IPS DF 4.7 (cell line): Measurements from ENCODE around the gene PRSS38.
"Not testable (repeated sequence)": the region's sequence is repeated elsewhere in the genome, so short reads cannot be mapped to it uniquely, and the experiment has no call there.

ENCODE experiments used
- DNase-seq: peaks from one replicate; pipeline ENCODE4 v3.0.0-alpha.2; 2013; ENCODE audit warnings: low spot score; ENCODE audit errors: extremely low read depth

PRSS38 gene

GRCh38 chr1:227844320-227845146, 29.1 kb downstream of the PRSS38 start:
- no peak for DNase-seq

- no peak for DNase-seq
These were observed 29.6 kb downstream of the PRSS38 start for GRCh38 chr1:227845147-227845458.

DNA sequence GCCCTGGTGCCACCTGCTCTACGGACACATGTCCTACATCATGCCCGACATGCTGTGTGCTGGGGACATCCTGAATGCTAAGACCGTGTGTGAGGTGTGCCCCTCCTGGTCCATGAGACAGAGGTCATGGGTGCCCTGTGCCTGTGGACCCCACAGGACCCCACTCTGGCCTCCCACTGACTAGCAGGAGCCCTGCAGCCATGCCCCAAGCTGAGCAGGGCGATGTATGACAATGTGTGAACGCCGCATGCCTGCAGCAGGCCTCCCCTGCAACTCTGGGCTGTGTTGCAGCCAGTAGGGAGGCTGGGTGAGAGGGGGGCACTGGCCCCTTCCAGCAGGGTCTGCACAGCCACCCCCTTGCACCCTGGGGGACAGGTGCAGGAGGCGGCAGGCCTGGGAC, 30.0 kb downstream of the PRSS38 start:
- DNase-seq: no peak

- DNase-seq: no peak
These were observed 30.9 kb downstream of the PRSS38 start for GRCh38 chr1:227846265-227846858.

- not testable (repeated sequence) for DNase-seq
These were observed 31.6 kb downstream of the PRSS38 start for GRCh38 chr1:227847046-227847445.

DNA sequence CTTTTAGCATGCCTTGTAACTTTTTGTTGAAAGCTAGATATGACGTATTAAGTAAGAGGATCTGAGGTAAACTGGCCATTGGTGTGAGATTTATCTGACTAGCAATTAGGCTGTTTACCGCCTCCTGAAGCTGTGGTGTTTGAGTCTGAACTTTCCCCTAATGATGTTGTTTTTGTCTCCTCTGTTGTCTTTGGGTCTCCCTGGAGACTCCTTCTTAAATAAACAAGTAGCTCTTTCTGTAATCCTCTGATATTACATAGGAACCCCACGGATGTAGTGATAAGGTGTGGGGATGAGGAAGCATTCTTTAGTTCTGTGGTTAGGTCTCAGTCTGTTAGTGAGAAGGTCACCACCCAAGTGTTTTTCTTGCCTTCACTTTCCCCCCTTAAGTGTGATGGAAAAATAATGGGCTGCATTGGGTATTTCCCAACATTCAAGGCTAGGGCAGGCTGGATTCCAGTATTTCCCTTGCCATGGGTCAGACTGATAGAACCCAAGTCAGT, 33.0 kb downstream of the PRSS38 start:
- DNase-seq: no peak

DNA sequence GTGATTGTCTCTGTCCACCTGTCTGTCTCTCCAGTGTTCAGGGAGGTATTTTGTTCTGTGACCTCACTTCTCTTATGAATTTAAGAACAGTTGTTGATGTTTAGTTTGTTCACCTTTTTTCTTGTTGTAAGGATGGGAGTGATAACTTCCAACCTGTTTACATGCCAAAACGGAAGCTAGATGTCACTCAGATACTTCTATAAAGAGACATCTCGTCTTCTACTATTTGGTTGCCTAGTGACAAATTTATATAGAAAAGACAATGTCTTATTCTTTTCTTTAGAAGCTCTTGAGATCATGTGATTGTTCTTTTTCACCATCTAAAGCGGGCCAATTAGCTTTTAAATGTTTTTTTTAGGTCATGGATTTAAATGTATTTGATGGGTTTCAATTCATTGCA, 33.8 kb downstream of the PRSS38 start:
- DNase-seq: no peak

DNA sequence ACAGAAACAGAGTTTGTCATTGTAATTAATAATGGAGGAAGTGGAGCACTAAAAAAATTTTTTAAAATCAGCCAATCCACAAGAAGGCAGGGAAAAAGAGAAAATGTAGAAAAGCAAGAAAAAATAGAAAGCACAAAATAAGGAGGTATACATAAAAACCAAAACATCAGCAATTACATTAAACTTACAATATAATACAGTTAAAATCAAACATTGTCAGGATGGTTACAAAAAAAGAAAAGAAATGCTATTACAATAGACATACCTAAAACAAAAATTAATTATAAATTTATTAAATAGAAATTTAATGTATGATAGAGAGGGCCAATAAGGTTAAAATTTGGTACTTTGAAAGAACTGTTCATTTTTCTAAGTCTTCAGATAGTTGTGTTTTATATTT, 38.7 kb downstream of the PRSS38 start:
- DNase-seq: no peak

GRCh38 chr1:227855687-227856086, 40.2 kb downstream of the PRSS38 start:
- no peak for DNase-seq

DNA sequence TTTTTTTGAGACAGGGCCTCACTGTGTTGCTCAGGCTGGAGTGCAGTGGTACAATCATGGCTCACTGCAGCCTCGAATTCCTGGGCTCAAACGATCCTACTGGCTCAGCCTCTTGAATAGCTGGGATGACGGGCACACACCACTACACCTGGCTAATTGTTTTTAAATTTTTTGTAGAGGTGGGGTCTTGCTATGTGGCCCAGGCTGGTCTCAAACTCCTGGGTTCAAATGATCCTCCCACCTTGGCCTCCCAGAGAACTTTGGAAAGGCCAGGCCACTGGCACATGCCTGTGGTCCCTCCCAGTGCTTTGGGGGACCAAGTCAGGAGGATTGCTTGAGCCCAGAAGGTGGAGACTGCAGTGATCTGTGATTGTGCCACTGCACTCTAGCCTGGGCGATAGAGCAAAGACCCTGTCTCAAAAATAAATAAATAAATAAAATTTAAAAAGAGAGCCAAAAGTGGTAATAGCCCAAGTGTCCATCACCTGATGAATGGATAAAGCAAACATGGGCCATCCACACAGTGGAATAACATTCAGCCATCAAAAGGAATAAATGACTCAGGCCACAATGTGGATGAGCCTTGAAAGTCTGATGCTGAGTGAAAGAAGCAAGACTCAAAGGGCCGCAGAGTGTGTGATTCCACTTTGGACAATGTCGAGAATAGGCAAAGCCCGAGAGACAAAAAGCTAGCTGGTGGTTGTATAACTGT, 40.8 kb downstream of the PRSS38 start:
- DNase-seq: no peak

- DNase-seq: no peak
These were observed 49.4 kb downstream of the PRSS38 start for GRCh38 chr1:227864882-227865281.

GRCh38 chr1:227869279-227869842, 53.9 kb downstream of the PRSS38 start:
- DNase-seq: no peak

DNA sequence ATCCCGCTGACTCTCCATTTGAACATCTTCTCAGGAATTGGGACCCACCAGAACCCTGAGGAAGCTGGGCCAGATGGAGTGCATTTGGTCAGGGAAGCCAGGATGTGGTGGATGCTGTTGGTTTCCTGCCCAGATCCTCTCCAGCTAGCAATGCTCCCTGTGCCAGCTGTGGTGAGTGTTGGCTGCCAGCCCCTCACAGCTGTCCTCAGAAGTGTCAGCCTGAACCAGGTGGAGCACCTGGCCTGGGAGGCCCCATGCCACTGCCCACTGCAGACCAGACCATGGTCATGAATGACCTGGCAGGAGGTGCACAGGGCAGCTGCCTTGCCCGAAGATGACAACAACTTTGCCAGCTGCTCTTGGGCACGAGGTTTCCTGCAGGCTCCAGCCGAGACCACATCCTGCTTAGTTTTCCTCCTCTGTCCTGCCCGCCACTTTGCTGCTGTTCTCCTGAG, 54.4 kb downstream of the PRSS38 start:
- no peak for DNase-seq

- DNase-seq: no peak
These were observed 54.9 kb downstream of the PRSS38 start for GRCh38 chr1:227870366-227870765.

DNA sequence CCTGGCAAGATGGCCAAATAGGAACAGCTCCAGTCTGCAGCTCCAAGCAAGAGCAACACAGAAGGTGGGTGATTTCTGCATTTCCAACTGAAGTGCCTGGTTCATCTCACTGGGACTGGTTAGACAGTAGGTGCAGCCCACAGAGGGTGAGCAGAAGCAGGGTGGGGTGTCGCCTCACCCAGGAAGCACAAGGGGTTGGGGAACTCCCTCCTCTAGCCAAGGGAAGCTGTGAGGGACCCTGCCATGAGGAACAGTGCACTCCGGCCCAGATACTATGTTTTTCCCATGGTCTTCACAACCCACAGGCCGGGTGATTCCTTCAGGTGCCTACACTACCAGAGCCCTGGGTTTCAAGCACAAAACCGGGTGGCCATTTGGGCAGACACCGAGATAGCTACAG, 56.4 kb downstream of the PRSS38 start:
- DNase-seq: not testable (repeated sequence)

DNA sequence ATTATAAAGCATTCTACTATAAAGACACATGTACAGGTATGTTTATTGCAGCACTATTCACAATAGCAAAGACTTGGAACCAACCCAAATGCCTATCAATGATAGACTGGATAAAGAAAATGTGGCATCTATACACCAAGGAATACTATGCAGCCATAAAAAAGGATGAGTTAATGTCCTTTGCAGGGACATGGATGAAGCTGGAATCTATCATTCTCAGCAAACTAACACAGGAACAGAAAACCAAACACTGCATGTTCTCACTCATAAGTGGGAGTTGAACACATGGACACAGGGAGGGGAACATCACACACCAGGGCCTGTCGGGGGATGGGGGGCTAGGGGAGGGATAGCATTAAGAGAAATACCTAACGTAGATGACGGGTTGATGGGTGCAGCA, 62.3 kb downstream of the PRSS38 start:
- DNase-seq: not testable (repeated sequence)

- no peak for DNase-seq
These were observed 65.0 kb downstream of the PRSS38 start for GRCh38 chr1:227880342-227880924.

GRCh38 chr1:227883073-227883520, 67.6 kb downstream of the PRSS38 start:
- no peak for DNase-seq

GRCh38 chr1:227883641-227884301, 68.3 kb downstream of the PRSS38 start:
- no peak for DNase-seq

GRCh38 chr1:227884370-227885134, 69.1 kb downstream of the PRSS38 start:
- no peak for DNase-seq
